Measurements from ENCODE around the gene YWHAG.
"Not testable (repeated sequence)": the region's sequence is repeated elsewhere in the genome, so short reads cannot be mapped to it uniquely, and the experiment has no call there.

DNA sequence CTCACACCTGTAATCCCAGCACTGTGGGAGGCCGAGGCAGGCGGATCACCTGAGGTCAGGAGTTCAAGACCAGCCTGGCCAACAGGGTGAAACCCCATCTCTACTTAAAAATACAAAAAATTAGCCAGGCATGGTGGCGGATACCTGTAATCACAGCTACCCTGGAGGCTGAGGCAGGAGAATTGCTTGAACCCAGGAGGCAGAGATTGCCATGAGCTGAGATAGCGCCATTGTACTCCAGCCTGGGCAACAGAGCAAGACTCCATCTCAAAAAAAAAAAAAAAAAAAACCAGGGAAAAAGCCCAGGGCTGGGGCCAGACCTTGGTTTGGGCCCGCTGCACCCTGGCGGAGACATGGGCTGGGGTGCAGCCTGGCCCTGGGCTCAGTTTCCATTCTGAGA lies 47.0 kb downstream of the YWHAG start:
- TF ChIP-seq, protein P1, sequence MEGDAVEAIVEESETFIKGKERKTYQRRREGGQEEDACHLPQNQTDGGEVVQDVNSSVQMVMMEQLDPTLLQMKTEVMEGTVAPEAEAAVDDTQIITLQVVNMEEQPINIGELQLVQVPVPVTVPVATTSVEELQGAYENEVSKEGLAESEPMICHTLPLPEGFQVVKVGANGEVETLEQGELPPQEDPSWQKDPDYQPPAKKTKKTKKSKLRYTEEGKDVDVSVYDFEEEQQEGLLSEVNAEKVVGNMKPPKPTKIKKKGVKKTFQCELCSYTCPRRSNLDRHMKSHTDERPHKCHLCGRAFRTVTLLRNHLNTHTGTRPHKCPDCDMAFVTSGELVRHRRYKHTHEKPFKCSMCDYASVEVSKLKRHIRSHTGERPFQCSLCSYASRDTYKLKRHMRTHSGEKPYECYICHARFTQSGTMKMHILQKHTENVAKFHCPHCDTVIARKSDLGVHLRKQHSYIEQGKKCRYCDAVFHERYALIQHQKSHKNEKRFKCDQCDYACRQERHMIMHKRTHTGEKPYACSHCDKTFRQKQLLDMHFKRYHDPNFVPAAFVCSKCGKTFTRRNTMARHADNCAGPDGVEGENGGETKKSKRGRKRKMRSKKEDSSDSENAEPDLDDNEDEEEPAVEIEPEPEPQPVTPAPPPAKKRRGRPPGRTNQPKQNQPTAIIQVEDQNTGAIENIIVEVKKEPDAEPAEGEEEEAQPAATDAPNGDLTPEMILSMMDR (IDR thresholded peaks at IDR 0.05; ENCODE audit: low read length) = not testable (repeated sequence)
- TF ChIP-seq EZH2 (IDR thresholded peaks at IDR 0.05; ENCODE audit: borderline replicate concordance, low read length) = not testable (repeated sequence)
